OCI-LY7 (cell line): Measurements from ENCODE around the gene OCLN. TPM values are rescaled to one million over a fixed set of nuclear protein-coding genes. Genes with fewer than 3 reads are reported as not detected.
A peak's percentile ranks its signal among the peaks of the same experiment; 100 is the strongest.

Source experiments
- BruUV-seq: library from RNA; stranded (reverse); fragments of 400-500 nt; replicated peaks from 2 replicates; lab custom pipeline; 2021; lab: Mats Ljungman, UMichigan
- CTCF ChIA-PET: fragments of 300-600 bp; sonication (Branson Sonifier 250); formaldehyde crosslinking; loops from one replicate; lab custom pipeline; 2022; ENCODE audit warnings: antibody characterized with exemption; ENCODE audit not compliant: unreplicated experiment; lab: Charles Lee
- POLR2A ChIA-PET: fragments of 300-600 bp; sonication (Branson Sonifier 250); formaldehyde crosslinking; loops from one replicate; lab custom pipeline; 2022; ENCODE audit warnings: antibody characterized with exemption; lab: Charles Lee
- DNase-seq: peaks from one replicate; pipeline ENCODE4 v3.0.0-alpha.2; 2015; ENCODE audit warnings: low spot score
- H2AFZ ChIP-seq: fragments of 200-600 bp; sonication (generic), shearing (Covaris generic); 2 replicates; pipeline ENCODE4 v1.6.1; 2014; ENCODE audit warnings: mild to moderate bottlenecking, antibody characterized with exemption, low read length, moderate library complexity
- H3K27ac ChIP-seq: fragments of 200-600 bp; sonication (generic); 2 replicates; pipeline ENCODE4 v1.5.1; 2014; ENCODE audit warnings: mixed run types, low read depth, mild to moderate bottlenecking, moderate library complexity, low read length, inconsistent platforms; ENCODE audit not compliant: poor library complexity, severe bottlenecking
- H3K36me3 ChIP-seq: fragments of 200-600 bp; sonication (generic); 2 replicates; pipeline ENCODE4 v1.6.1; 2014; ENCODE audit warnings: mild to moderate bottlenecking, antibody characterized with exemption, low read length, moderate library complexity, mixed read lengths; ENCODE audit not compliant: insufficient read depth
- H3K4me1 ChIP-seq: fragments of 200-600 bp; sonication (generic); 2 replicates; pipeline ENCODE4 v1.5.1; 2014; ENCODE audit warnings: mild to moderate bottlenecking, low read length; ENCODE audit not compliant: insufficient read depth, poor library complexity, severe bottlenecking
- H3K4me2 ChIP-seq: fragments of 200-600 bp; sonication (generic); 2 replicates; pipeline ENCODE4 v1.6.1; 2014; ENCODE audit warnings: mild to moderate bottlenecking, low read length
- H3K4me3 ChIP-seq: fragments of 200-600 bp; sonication (generic); 2 replicates; pipeline ENCODE4 v1.5.1; 2014; ENCODE audit warnings: mild to moderate bottlenecking, low read depth, low read length; ENCODE audit not compliant: poor library complexity, severe bottlenecking
- H3K79me2 ChIP-seq: fragments of 200-600 bp; sonication (generic); 2 replicates; pipeline ENCODE4 v1.6.1; 2016; ENCODE audit warnings: low read depth, mild to moderate bottlenecking, low read length, moderate library complexity, mixed read lengths; ENCODE audit not compliant: insufficient read depth
- H3K9me2 ChIP-seq: fragments of 200-600 bp; sonication (generic); 2 replicates; pipeline ENCODE4 v1.6.1; 2016; ENCODE audit warnings: mild to moderate bottlenecking, low read length, mixed read lengths; ENCODE audit not compliant: insufficient read depth
- H3K9me3 ChIP-seq: fragments of 200-600 bp; sonication (generic); 2 replicates; pipeline ENCODE4 v1.6.1; 2014; ENCODE audit warnings: mild to moderate bottlenecking, mixed run types, low read length, mixed read lengths
- H4K20me1 ChIP-seq: fragments of 200-600 bp; sonication (generic); 2 replicates; pipeline ENCODE4 v1.6.1; 2014; ENCODE audit warnings: mild to moderate bottlenecking, antibody characterized with exemption, low read length, moderate library complexity, mixed read lengths; ENCODE audit not compliant: insufficient read depth
- CTCF ChIP-seq: fragments of 200-600 bp; sonication (generic); conservative IDR thresholded peaks from 2 replicates; pipeline ENCODE4 v1.5.1; 2014; ENCODE audit warnings: mild to moderate bottlenecking, antibody characterized with exemption, low read length, moderate library complexity, mixed read lengths
- EZH2phosphoT487 ChIP-seq: fragments of 200-600 bp; sonication (generic); IDR thresholded peaks from 2 replicates; pipeline ENCODE4 v1.6.1; 2018; ENCODE audit warnings: low read depth, borderline replicate concordance, mild to moderate bottlenecking, mixed run types, antibody characterized with exemption, low read length, moderate library complexity, mixed read lengths
- intact Hi-C: fragments of 100-400 bp; cut with micrococcal nuclease; formaldehyde crosslinking; loops from one replicate; pipeline ENCODE4 v1.10.0; 2022; ENCODE audit not compliant: unreplicated experiment
- total RNA-seq, 2 experiments: library from RNA; depleted of rRNA in 1 of 2; stranded (reverse); fragments of >200 nt in 1 of 2; shearing (Covaris generic) in 1 of 2; gene quantifications; 2 replicates each; pipeline ENCODE4 v1.2.3, GENCODE V29; 2014 to 2022

Gene OCLN
- total RNA-seq, 2 experiments from 2014 or later, result 0.50 to 1.1 TPM

GRCh38 chr5:69497006-69497520, 4.5 kb downstream of the OCLN start:
- no peak overlapping the region for H3K4me2 ChIP-seq
- intact Hi-C loops, result no loop called here
- BruUV-seq, result no TSS peak
- no peaks in the 10 kb centered on the region for H3K79me2 ChIP-seq
- TF ChIP-seq CTCF, result no peak
- TF ChIP-seq EZH2phosphoT487, result no peak
- ChIA-PET CTCF (no interaction called here), POLR2A (interaction anchor here (0.7 to 1.4 kb wide), 3 partner anchors 9 to 872 kb away, joined by 3 to 5 read pairs (median 3); no protein-coding TSS in a partner anchor)
- no peak overlapping the region for H2AFZ ChIP-seq
- DNase-seq, result no peak
- H3K9me2 ChIP-seq, result no peaks in the 10 kb centered on the region
- no peaks in the 10 kb centered on the region for H3K4me1 ChIP-seq
- H3K9me3 ChIP-seq, result no peaks in the 10 kb centered on the region
- no peaks in the 10 kb centered on the region for H4K20me1 ChIP-seq
- H3K4me3 ChIP-seq, result no peak overlapping the region
- no peaks in the 10 kb centered on the region for H3K36me3 ChIP-seq
- H3K27ac ChIP-seq, result no peak overlapping the region

DNA sequence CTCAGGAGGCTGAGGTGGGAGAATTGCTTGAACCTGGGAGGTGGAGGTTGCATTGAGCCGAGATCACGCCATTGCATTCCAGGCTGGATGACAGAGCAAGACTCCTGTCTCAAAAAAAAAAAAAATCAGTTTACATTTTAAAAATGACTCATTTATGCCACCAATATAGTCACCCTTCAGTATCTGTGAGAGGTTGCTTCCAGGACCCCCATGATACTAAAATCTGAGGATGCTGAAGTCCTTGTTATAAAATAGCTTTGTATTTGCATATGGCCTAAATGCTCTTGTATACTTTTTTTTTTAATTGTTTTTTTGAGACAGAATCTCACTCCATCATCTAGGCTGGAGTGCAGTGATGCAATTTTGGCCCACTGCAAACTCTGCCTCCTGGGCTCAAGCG, 5.8 kb downstream of the OCLN start:
- no peak for DNase-seq
- Histone ChIP-seq H3K4me3 (no peak overlapping the region), H3K4me1 (peaks cover 5% of the 10 kb centered on the region), H2AFZ (no peak overlapping the region), H3K9me2 (no peaks in the 10 kb centered on the region), H3K9me3 (no peaks in the 10 kb centered on the region), H3K4me2 (no peak overlapping the region), H3K79me2 (no peaks in the 10 kb centered on the region), H3K36me3 (no peaks in the 10 kb centered on the region), H4K20me1 (no peaks in the 10 kb centered on the region), H3K27ac (no peak overlapping the region)
- TF ChIP-seq CTCF, result no peak
- ChIA-PET CTCF (no interaction called here), POLR2A (interaction anchor here (0.7 to 1.4 kb wide), 2 partner anchors 11 to 239 kb away, joined by 3 to 4 read pairs; no protein-coding TSS in a partner anchor)
- no TSS peak for BruUV-seq
- intact Hi-C loops, result no loop called here

- peaks cover 5% of the 10 kb centered on the region for H3K4me1 ChIP-seq
- TF ChIP-seq CTCF, result no peak
- no peak for TF ChIP-seq EZH2phosphoT487
- intact Hi-C loops, result no loop called here
- H3K9me3 ChIP-seq, result no peaks in the 10 kb centered on the region
- no peak for DNase-seq
- ChIA-PET CTCF (no interaction called here), POLR2A (interaction anchor here (0.7 kb wide), 1 partner anchor 155 kb away, joined by 3 read pairs; no protein-coding TSS in a partner anchor)
- H3K27ac ChIP-seq, result no peak overlapping the region
- H3K4me2 ChIP-seq, result no peak overlapping the region
- peak overlapping the region; percentile 65 for H2AFZ ChIP-seq
- H3K36me3 ChIP-seq, result no peaks in the 10 kb centered on the region
- no peak overlapping the region for H3K4me3 ChIP-seq
- no TSS peak for BruUV-seq
- H4K20me1 ChIP-seq, result no peaks in the 10 kb centered on the region
- H3K9me2 ChIP-seq, result no peaks in the 10 kb centered on the region
- H3K79me2 ChIP-seq, result no peaks in the 10 kb centered on the region
These were observed 9.8 kb downstream of the OCLN start for GRCh38 chr5:69502367-69502766.
